IPS-NIHi11 (cell line): ENCODE results near the gene TFF2.
A peak's percentile ranks its signal among the peaks of the same experiment; 100 is the strongest.

Experiments used
- DNase-seq: peaks from one replicate; pipeline ENCODE4 v3.0.0; 2012; ENCODE audit warnings: mixed read lengths, low spot score

Gene TFF2

GRCh38 chr21:42350927-42351426, at the start of gene TFF2:
TSS of gene TFF2 (minus strand) at chr21:42350994. CDS start at chr21:42350957, 37 bp downstream.
- no peak for DNase-seq

GRCh38 chr21:42400525-42400924, 49.7 kb upstream of the TFF2 start:
- no peak for DNase-seq

- no peak for DNase-seq
Observed at GRCh38 chr21:42398436-42399028, 47.7 kb upstream of the TFF2 start.

- no peak for DNase-seq
Observed at GRCh38 chr21:42397746-42398394, 47.1 kb upstream of the TFF2 start.

GRCh38 chr21:42396799-42397745, 46.3 kb upstream of the TFF2 start:
- DNase-seq, result no peak

- DNase-seq, result no peak
Observed at GRCh38 chr21:42395905-42396651, 45.3 kb upstream of the TFF2 start, which contains the start of gene TMPRSS3. TSS of gene TMPRSS3 (minus strand) at chr21:42396052. CDS start at chr21:42395417, 635 bp downstream.

GRCh38 chr21:42395302-42395701, 44.5 kb upstream of the TFF2 start:
- DNase-seq, result no peak

GRCh38 chr21:42393443-42393950, 42.7 kb upstream of the TFF2 start:
- no peak for DNase-seq

- DNase-seq, result no peak
Observed at GRCh38 chr21:42392731-42393442, 42.1 kb upstream of the TFF2 start.

GRCh38 chr21:42391297-42391696, 40.5 kb upstream of the TFF2 start:
- DNase-seq, result no peak

- no peak for DNase-seq
Observed at GRCh38 chr21:42390696-42391095, 39.9 kb upstream of the TFF2 start.

GRCh38 chr21:42390193-42390592, 39.4 kb upstream of the TFF2 start:
- DNase-seq, result no peak

- peak; percentile 77 for DNase-seq
Observed at GRCh38 chr21:42389449-42389835, 38.6 kb upstream of the TFF2 start.

GRCh38 chr21:42388740-42389448, 38.1 kb upstream of the TFF2 start:
- DNase-seq, result peak; percentile 49

- DNase-seq, result no peak
Observed at GRCh38 chr21:42387843-42388340, 37.1 kb upstream of the TFF2 start.

- DNase-seq, result no peak
Observed at GRCh38 chr21:42387164-42387563, 36.4 kb upstream of the TFF2 start.

GRCh38 chr21:42386034-42386591, 35.3 kb upstream of the TFF2 start:
- no peak for DNase-seq

GRCh38 chr21:42385619-42386018, 34.8 kb upstream of the TFF2 start:
- DNase-seq, result no peak

GRCh38 chr21:42384989-42385388, 34.2 kb upstream of the TFF2 start:
- no peak for DNase-seq
